Keratinocyte (primary cell): Measurements from ENCODE around the gene KCNV2. TPM values are rescaled to one million over a fixed set of nuclear protein-coding genes. Genes with fewer than 3 reads are reported as not detected.
A peak's percentile ranks its signal among the peaks of the same experiment; 100 is the strongest.

Source experiments
- DNase-seq: peaks from one replicate; pipeline ENCODE4 v3.0.0-alpha.2; 2011; ENCODE audit warnings: low read depth, missing footprints, low spot score
- FAIRE-seq: peaks from 2 replicates; lab custom pipeline; 2011; peaks lifted over from hg19 to GRCh38; lab: Jason Lieb, UNC
- H2AFZ ChIP-seq: 2 replicates; pipeline ENCODE4 v1.6.0; 2012; ENCODE audit warnings: low read length, control low read depth, inconsistent platforms; ENCODE audit not compliant: control insufficient read depth
- H3K27ac ChIP-seq: 2 replicates; pipeline ENCODE4 v1.5.1; 2011; ENCODE audit warnings: low read length; ENCODE audit not compliant: control insufficient read depth, insufficient read depth
- H3K27me3 ChIP-seq: 3 replicates; pipeline ENCODE4 v1.6.0; 2011; ENCODE audit warnings: low read length; ENCODE audit not compliant: control insufficient read depth, insufficient read depth; ENCODE audit errors: extremely low read depth
- H3K36me3 ChIP-seq, 2 experiments: 2 replicates in 1 of 2; 3 replicates in 1 of 2; pipeline ENCODE4 v1.5.1; 2011; ENCODE audit warnings: low read length in 2 of 2, mild to moderate bottlenecking in 1 of 2; ENCODE audit not compliant: control insufficient read depth in 2 of 2, insufficient read depth in 2 of 2; ENCODE audit errors: extremely low read depth in 1 of 2
- H3K4me1 ChIP-seq: 3 replicates; pipeline ENCODE4 v1.5.1; 2011; ENCODE audit warnings: low read length; ENCODE audit not compliant: control insufficient read depth, insufficient read depth; ENCODE audit errors: extremely low read depth
- H3K4me2 ChIP-seq: 3 replicates; pipeline ENCODE4 v1.6.0; 2011; ENCODE audit warnings: low read depth, low read length; ENCODE audit not compliant: control insufficient read depth, insufficient read depth; ENCODE audit errors: extremely low read depth
- H3K4me3 ChIP-seq, 3 experiments: fragments of 200-600 bp in 1 of 3; sonication (generic) in 1 of 3; 2 replicates in 2 of 3; 3 replicates in 1 of 3; pipeline ENCODE4 v1.5.1; 2011 to 2016; ENCODE audit warnings: low read length in 3 of 3, mild to moderate bottlenecking in 3 of 3, control low read depth in 2 of 3, inconsistent platforms in 1 of 3, low read depth in 1 of 3, mixed read lengths in 1 of 3, mixed run types in 1 of 3, moderate library complexity in 1 of 3; ENCODE audit not compliant: control insufficient read depth in 2 of 3, insufficient read depth in 2 of 3; ENCODE audit errors: extremely low read depth in 1 of 3
- H3K79me2 ChIP-seq: 2 replicates; pipeline ENCODE4 v1.6.0; 2012; ENCODE audit warnings: low read length; ENCODE audit not compliant: control insufficient read depth, insufficient read depth
- H3K9ac ChIP-seq: 3 replicates; pipeline ENCODE4 v1.6.0; 2011; ENCODE audit warnings: low read length; ENCODE audit not compliant: control insufficient read depth, insufficient read depth; ENCODE audit errors: extremely low read depth
- H3K9me1 ChIP-seq: 3 replicates; pipeline ENCODE4 v1.6.0; 2011; ENCODE audit warnings: low read length; ENCODE audit not compliant: control insufficient read depth, insufficient read depth; ENCODE audit errors: extremely low read depth
- H3K9me3 ChIP-seq: 2 replicates; pipeline ENCODE4 v1.5.1; 2012; ENCODE audit warnings: low read depth, low read length; ENCODE audit not compliant: control insufficient read depth
- H4K20me1 ChIP-seq: 3 replicates; pipeline ENCODE4 v1.6.0; 2011; ENCODE audit warnings: low read length; ENCODE audit not compliant: control insufficient read depth, insufficient read depth; ENCODE audit errors: extremely low read depth
- CTCF ChIP-seq, 3 experiments: IDR thresholded peaks in 1 of 3; conservative IDR thresholded peaks in 1 of 3; optimal IDR thresholded peaks in 1 of 3; 2 replicates in 2 of 3; 3 replicates in 1 of 3; pipeline versions ENCODE3 to v1.5.1; 2011; ENCODE audit warnings: low read length in 3 of 3, mild to moderate bottlenecking in 3 of 3, moderate library complexity in 2 of 3, control low read depth in 1 of 3, inconsistent platforms in 1 of 3; ENCODE audit not compliant: insufficient read depth in 2 of 3; ENCODE audit errors: extremely low read depth in 1 of 3
- EZH2 ChIP-seq: IDR thresholded peaks from one replicate; pipeline ENCODE4 v1.6.1; 2012; ENCODE audit warnings: inconsistent platforms, mild to moderate bottlenecking, low read length, moderate library complexity
- dilution Hi-C: fragments of 300-500 bp; cut with MboI; formaldehyde crosslinking; loops from one replicate; pipeline ENCODE4 v1.7.0; 2020; ENCODE audit warnings: low sequenced_read_pairs; ENCODE audit not compliant: extremely low pct_ligation_motif_present
- polyA plus RNA-seq, 5 experiments: library from polyadenylated mRNA; depleted of rRNA in 3 of 5; stranded (reverse) in 3 of 5; stranded (forward) in 1 of 5; unstranded in 1 of 5; fragments of >200 nt; gene quantifications; 1 replicate in 1 of 5; 2 replicates in 3 of 5; 3 replicates in 1 of 5; pipeline versions ENCODE4 v1.2.1 to v1.2.3, GENCODE V29; 2011 to 2012; ENCODE audit warnings: missing spikeins in 2 of 5, low read depth in 1 of 5, low replicate concordance in 1 of 5

KCNV2 gene
- polyA plus RNA-seq, 1 donor (not counting 4 experiments of a cell fraction or from before 2014, with no cell fraction given): not detected

DNA sequence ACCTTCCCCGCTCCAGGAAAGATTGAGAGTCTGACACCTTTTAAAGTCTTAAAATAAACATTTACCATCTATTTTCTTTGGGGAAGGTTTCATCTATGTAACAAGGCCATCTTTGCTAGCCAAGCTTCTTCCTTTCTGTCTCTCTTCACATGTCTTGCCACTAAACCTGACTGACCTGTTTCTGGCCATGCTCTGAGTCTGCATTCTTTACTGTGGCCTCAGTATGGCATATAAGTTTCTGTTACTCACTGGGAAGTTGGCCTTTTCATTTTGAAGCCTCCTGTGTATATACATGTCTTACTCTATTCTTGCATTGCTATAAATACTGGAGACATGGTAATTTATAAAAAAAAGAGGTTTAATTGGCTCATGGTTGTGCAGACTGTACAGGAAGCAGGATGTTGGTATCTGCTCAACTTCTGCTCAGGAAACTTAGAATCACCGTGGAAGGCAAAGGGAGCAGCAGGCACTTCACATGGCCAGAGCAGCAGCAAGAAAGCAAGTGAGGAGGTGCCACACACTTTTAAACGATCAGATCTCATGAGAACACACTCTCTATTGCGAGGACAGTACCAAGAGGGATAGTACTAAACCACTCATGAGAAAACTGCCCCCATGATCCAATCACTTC lies 48.1 kb downstream of the KCNV2 start:
- Histone ChIP-seq H3K4me1 (no peaks in the 10 kb centered on the region), H3K4me3 (no peak overlapping the region), H3K9me1 (no peaks in the 10 kb centered on the region), H3K9ac (no peak overlapping the region), H3K27me3 (no peaks in the 10 kb centered on the region), H2AFZ (no peak overlapping the region), H3K79me2 (no peaks in the 10 kb centered on the region), H3K9me3 (no peaks in the 10 kb centered on the region), H3K27ac (no peak overlapping the region), H3K36me3 (peaks cover 0 to 6% of the 10 kb centered on the region in 2 experiments), H4K20me1 (no peaks in the 10 kb centered on the region), H3K4me2 (no peak overlapping the region)
- DNase-seq (no peak), FAIRE-seq (peak; percentile 69)
- TF ChIP-seq CTCF (optimal IDR thresholded peaks at IDR 0.05 in 1 of 3, IDR thresholded peaks at IDR 0.05 in 1 of 3, conservative IDR thresholded peaks at IDR 0.05 in 1 of 3; ENCODE audit: extremely low read depth in 1 of 3, insufficient read depth in 2 of 3, low read length in 3 of 3) (no peak), EZH2 (no peak)
- dilution Hi-C loops: no loop called here

GRCh38 chr9:2767800-2768677 lies 50.7 kb downstream of the KCNV2 start:
- dilution Hi-C loops: no loop called here
- Histone ChIP-seq H3K9me3 (no peaks in the 10 kb centered on the region), H3K27me3 (no peaks in the 10 kb centered on the region), H3K36me3 (peaks cover 1 to 10% of the 10 kb centered on the region in 2 experiments), H3K4me2 (no peak overlapping the region), H3K9ac (no peak overlapping the region), H4K20me1 (no peaks in the 10 kb centered on the region), H3K27ac (no peak overlapping the region), H3K79me2 (no peaks in the 10 kb centered on the region), H3K9me1 (no peaks in the 10 kb centered on the region), H3K4me3 (no peak overlapping the region), H3K4me1 (no peaks in the 10 kb centered on the region), H2AFZ (no peak overlapping the region)
- no peak for TF ChIP-seq CTCF (optimal IDR thresholded peaks at IDR 0.05 in 1 of 3, IDR thresholded peaks at IDR 0.05 in 1 of 3, conservative IDR thresholded peaks at IDR 0.05 in 1 of 3; ENCODE audit: extremely low read depth in 1 of 3, insufficient read depth in 2 of 3, low read length in 3 of 3)
- TF ChIP-seq EZH2: no peak
- FAIRE-seq (no peak), DNase-seq (no peak)
